PFSK-1 (cell line): ENCODE results near the gene LYPLA2.

ENCODE experiments used
- FOXP2 ChIP-seq: optimal IDR thresholded peaks from 2 replicates; pipeline ENCODE3; 2011; ENCODE audit warnings: borderline replicate concordance, control low read depth, inconsistent platforms; ENCODE audit not compliant: insufficient read depth; ENCODE audit errors: extremely low read length, extremely low read depth
- POLR2AphosphoS5 ChIP-seq: IDR thresholded peaks from 2 replicates; pipeline ENCODE4 v1.6.1; 2012; ENCODE audit warnings: low read depth, mild to moderate bottlenecking, control low read depth, low read length, moderate library complexity
- SIN3A ChIP-seq: IDR thresholded peaks from 2 replicates; pipeline ENCODE4 v1.6.1; 2012; ENCODE audit warnings: mild to moderate bottlenecking, low read length, moderate library complexity, borderline replicate concordance; ENCODE audit not compliant: insufficient read depth
- TAF1 ChIP-seq: IDR thresholded peaks from 2 replicates; pipeline ENCODE4 v1.6.1; 2012; ENCODE audit warnings: low read length, control low read depth, borderline replicate concordance; ENCODE audit not compliant: insufficient read depth
- TF ChIP-seq, protein P1 (sequence below), 2 experiments: IDR thresholded peaks; 2 replicates each; pipeline versions ENCODE4 v1.6.1 to v1.8.0; 2011 to 2012; ENCODE audit warnings: low read depth in 2 of 2, low read length in 2 of 2, control low read depth in 1 of 2, inconsistent platforms in 1 of 2, mild to moderate bottlenecking in 1 of 2, moderate library complexity in 1 of 2; ENCODE audit not compliant: insufficient read depth in 1 of 2

DNA sequence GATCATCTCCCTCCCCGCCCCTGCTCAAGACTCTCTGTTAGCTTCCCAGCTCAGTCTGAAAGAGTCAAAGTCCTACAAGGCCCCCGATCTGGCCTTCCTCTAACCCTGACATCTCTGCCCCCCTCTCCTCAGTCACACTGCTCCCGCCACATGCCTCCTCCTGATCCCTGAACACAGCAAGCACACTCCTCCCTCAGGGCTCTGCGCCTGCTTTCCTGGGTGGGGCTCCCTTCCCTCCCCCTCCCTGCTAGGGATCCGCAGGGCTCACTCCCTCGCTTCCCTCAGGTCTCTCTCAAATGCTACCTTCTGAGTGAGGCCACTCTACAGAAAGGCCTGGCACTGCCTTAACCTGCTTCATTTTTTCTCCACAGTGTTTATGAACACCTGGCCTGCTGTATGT lies 15.3 kb downstream of the LYPLA2 start:
- no peak for TF ChIP-seq POLR2AphosphoS5
- TF ChIP-seq FOXP2: no peak
- TF ChIP-seq, protein P1, sequence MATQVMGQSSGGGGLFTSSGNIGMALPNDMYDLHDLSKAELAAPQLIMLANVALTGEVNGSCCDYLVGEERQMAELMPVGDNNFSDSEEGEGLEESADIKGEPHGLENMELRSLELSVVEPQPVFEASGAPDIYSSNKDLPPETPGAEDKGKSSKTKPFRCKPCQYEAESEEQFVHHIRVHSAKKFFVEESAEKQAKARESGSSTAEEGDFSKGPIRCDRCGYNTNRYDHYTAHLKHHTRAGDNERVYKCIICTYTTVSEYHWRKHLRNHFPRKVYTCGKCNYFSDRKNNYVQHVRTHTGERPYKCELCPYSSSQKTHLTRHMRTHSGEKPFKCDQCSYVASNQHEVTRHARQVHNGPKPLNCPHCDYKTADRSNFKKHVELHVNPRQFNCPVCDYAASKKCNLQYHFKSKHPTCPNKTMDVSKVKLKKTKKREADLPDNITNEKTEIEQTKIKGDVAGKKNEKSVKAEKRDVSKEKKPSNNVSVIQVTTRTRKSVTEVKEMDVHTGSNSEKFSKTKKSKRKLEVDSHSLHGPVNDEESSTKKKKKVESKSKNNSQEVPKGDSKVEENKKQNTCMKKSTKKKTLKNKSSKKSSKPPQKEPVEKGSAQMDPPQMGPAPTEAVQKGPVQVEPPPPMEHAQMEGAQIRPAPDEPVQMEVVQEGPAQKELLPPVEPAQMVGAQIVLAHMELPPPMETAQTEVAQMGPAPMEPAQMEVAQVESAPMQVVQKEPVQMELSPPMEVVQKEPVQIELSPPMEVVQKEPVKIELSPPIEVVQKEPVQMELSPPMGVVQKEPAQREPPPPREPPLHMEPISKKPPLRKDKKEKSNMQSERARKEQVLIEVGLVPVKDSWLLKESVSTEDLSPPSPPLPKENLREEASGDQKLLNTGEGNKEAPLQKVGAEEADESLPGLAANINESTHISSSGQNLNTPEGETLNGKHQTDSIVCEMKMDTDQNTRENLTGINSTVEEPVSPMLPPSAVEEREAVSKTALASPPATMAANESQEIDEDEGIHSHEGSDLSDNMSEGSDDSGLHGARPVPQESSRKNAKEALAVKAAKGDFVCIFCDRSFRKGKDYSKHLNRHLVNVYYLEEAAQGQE (IDR thresholded peaks at IDR 0.05; ENCODE audit: insufficient read depth in 1 of 2, low read depth in 2 of 2, low read length in 2 of 2): no peak
- no peak for TF ChIP-seq SIN3A
- no peak for TF ChIP-seq TAF1
